ENCODE data around the gene CAB39L. TPM values are rescaled to one million over a fixed set of nuclear protein-coding genes. Genes with fewer than 3 reads are reported as not detected.
"Not testable (repeated sequence)": the region's sequence is repeated elsewhere in the genome, so short reads cannot be mapped to it uniquely, and the experiment has no call there.

CAB39L gene
- total RNA-seq, 2 donors from 2014 or later = 5.1 to 13.8 TPM

- Mint-ChIP-seq H3K4me1 (no peaks in the 10 kb centered on the region), H3K27ac (no peak overlapping the region), H3K27me3 (no peaks in the 10 kb centered on the region), H3K9me3 (no peaks in the 10 kb centered on the region), H3K36me3 (ENCODE audit: low read depth) (peaks cover 9% of the 10 kb centered on the region), H3K4me3 (no peak overlapping the region)
- no peak for ATAC-seq (replicated peaks)
Observed at GRCh38 chr13:49330546-49330864, 113.4 kb downstream of the CAB39L start.

- Mint-ChIP-seq H3K27ac (no peak overlapping the region), H3K36me3 (ENCODE audit: low read depth) (peaks cover 9% of the 10 kb centered on the region), H3K9me3 (no peaks in the 10 kb centered on the region), H3K27me3 (no peaks in the 10 kb centered on the region), H3K4me1 (no peaks in the 10 kb centered on the region), H3K4me3 (no peak overlapping the region)
- no peak for ATAC-seq (replicated peaks)
Observed at GRCh38 chr13:49329831-49330545, 113.9 kb downstream of the CAB39L start.

- not testable (repeated sequence) for H3K36me3 Mint-ChIP-seq (ENCODE audit: low read depth); H3K9me3 Mint-ChIP-seq; H3K27ac Mint-ChIP-seq; ATAC-seq (replicated peaks); H3K4me1 Mint-ChIP-seq; H3K4me3 Mint-ChIP-seq; H3K27me3 Mint-ChIP-seq
Observed at GRCh38 chr13:49327145-49327544, 116.7 kb downstream of the CAB39L start.

- H3K4me1 Mint-ChIP-seq = no peaks in the 10 kb centered on the region
- no peaks in the 10 kb centered on the region for H3K36me3 Mint-ChIP-seq (ENCODE audit: low read depth)
- no peak overlapping the region for H3K27ac Mint-ChIP-seq
- no peak overlapping the region for H3K4me3 Mint-ChIP-seq
- H3K9me3 Mint-ChIP-seq = no peaks in the 10 kb centered on the region
- H3K27me3 Mint-ChIP-seq = no peaks in the 10 kb centered on the region
- ATAC-seq (replicated peaks) = no peak
Observed at GRCh38 chr13:49326222-49326917, 117.5 kb downstream of the CAB39L start.

- Mint-ChIP-seq H3K27ac (no peak overlapping the region), H3K4me1 (peaks cover 4% of the 10 kb centered on the region), H3K4me3 (no peak overlapping the region), H3K27me3 (no peaks in the 10 kb centered on the region), H3K36me3 (ENCODE audit: low read depth) (no peaks in the 10 kb centered on the region), H3K9me3 (no peaks in the 10 kb centered on the region)
- no peak for ATAC-seq (replicated peaks)
Observed at GRCh38 chr13:49323344-49323743, 120.5 kb downstream of the CAB39L start.

GRCh38 chr13:49322702-49323101 lies 121.2 kb downstream of the CAB39L start:
- no peak overlapping the region for H3K4me3 Mint-ChIP-seq
- no peaks in the 10 kb centered on the region for H3K9me3 Mint-ChIP-seq
- no peak overlapping the region for H3K27ac Mint-ChIP-seq
- no peaks in the 10 kb centered on the region for H3K36me3 Mint-ChIP-seq (ENCODE audit: low read depth)
- no peaks in the 10 kb centered on the region for H3K27me3 Mint-ChIP-seq
- peaks cover 4% of the 10 kb centered on the region for H3K4me1 Mint-ChIP-seq
- ATAC-seq (replicated peaks) = no peak

GRCh38 chr13:49320975-49321374 lies 122.9 kb downstream of the CAB39L start:
- no peak overlapping the region for H3K4me3 Mint-ChIP-seq

GRCh38 chr13:49319951-49320350 lies 123.9 kb downstream of the CAB39L start:
- Mint-ChIP-seq H3K4me3 (no peak overlapping the region), H3K4me1 (peaks cover 4% of the 10 kb centered on the region), H3K9me3 (no peaks in the 10 kb centered on the region), H3K27me3 (no peaks in the 10 kb centered on the region), H3K27ac (no peak overlapping the region), H3K36me3 (ENCODE audit: low read depth) (no peaks in the 10 kb centered on the region)
- no peak for ATAC-seq (replicated peaks)

More at GRCh38 chr13:49320975-49321374, 122.9 kb downstream of the CAB39L start:
- no peaks in the 10 kb centered on the region for H3K9me3 Mint-ChIP-seq
- H3K4me1 Mint-ChIP-seq = peaks cover 4% of the 10 kb centered on the region
- peak overlapping the region; percentile 34 for H3K27ac Mint-ChIP-seq
- no peaks in the 10 kb centered on the region for H3K36me3 Mint-ChIP-seq (ENCODE audit: low read depth)
- no peak for ATAC-seq (replicated peaks)
- H3K27me3 Mint-ChIP-seq = no peaks in the 10 kb centered on the region

GRCh38 chr13:49319551-49319950 lies 124.3 kb downstream of the CAB39L start:
- H3K27ac Mint-ChIP-seq = no peak overlapping the region
- H3K36me3 Mint-ChIP-seq (ENCODE audit: low read depth) = no peaks in the 10 kb centered on the region
- no peaks in the 10 kb centered on the region for H3K27me3 Mint-ChIP-seq
- no peak for ATAC-seq (replicated peaks)
- no peaks in the 10 kb centered on the region for H3K9me3 Mint-ChIP-seq
- peaks cover 4% of the 10 kb centered on the region for H3K4me1 Mint-ChIP-seq
- H3K4me3 Mint-ChIP-seq = no peak overlapping the region

- ATAC-seq (replicated peaks) = no peak
- Mint-ChIP-seq H3K27ac (no peak overlapping the region), H3K27me3 (no peaks in the 10 kb centered on the region), H3K9me3 (no peaks in the 10 kb centered on the region), H3K36me3 (ENCODE audit: low read depth) (no peaks in the 10 kb centered on the region), H3K4me1 (peaks cover 3% of the 10 kb centered on the region), H3K4me3 (no peak overlapping the region)
Observed at GRCh38 chr13:49315756-49316482, 127.9 kb downstream of the CAB39L start.

- ATAC-seq (replicated peaks) = no peak
- Mint-ChIP-seq H3K4me1 (no peaks in the 10 kb centered on the region), H3K9me3 (no peaks in the 10 kb centered on the region), H3K27ac (no peak overlapping the region), H3K36me3 (ENCODE audit: low read depth) (no peaks in the 10 kb centered on the region), H3K27me3 (no peaks in the 10 kb centered on the region), H3K4me3 (no peak overlapping the region)
Observed at GRCh38 chr13:49315036-49315565, 128.8 kb downstream of the CAB39L start.

- no peaks in the 10 kb centered on the region for H3K9me3 Mint-ChIP-seq
Observed at GRCh38 chr13:49314344-49314882, 129.5 kb downstream of the CAB39L start.

GRCh38 chr13:49311816-49312215 lies 132.0 kb downstream of the CAB39L start:
- Mint-ChIP-seq H3K9me3 (no peaks in the 10 kb centered on the region), H3K27me3 (no peaks in the 10 kb centered on the region), H3K27ac (no peak overlapping the region), H3K4me3 (no peak overlapping the region), H3K36me3 (ENCODE audit: low read depth) (no peaks in the 10 kb centered on the region), H3K4me1 (no peaks in the 10 kb centered on the region)
- ATAC-seq (replicated peaks) = no peak

More at GRCh38 chr13:49314344-49314882, 129.5 kb downstream of the CAB39L start:
- Mint-ChIP-seq H3K36me3 (ENCODE audit: low read depth) (no peaks in the 10 kb centered on the region), H3K27ac (no peak overlapping the region), H3K4me1 (no peaks in the 10 kb centered on the region), H3K27me3 (no peaks in the 10 kb centered on the region), H3K4me3 (no peak overlapping the region)
- ATAC-seq (replicated peaks) = peak; percentile 40

GRCh38 chr13:49310251-49310650 lies 133.6 kb downstream of the CAB39L start:
- Mint-ChIP-seq H3K27ac (no peak overlapping the region), H3K4me3 (no peak overlapping the region), H3K27me3 (no peaks in the 10 kb centered on the region), H3K4me1 (no peaks in the 10 kb centered on the region), H3K9me3 (no peaks in the 10 kb centered on the region), H3K36me3 (ENCODE audit: low read depth) (no peaks in the 10 kb centered on the region)
- no peak for ATAC-seq (replicated peaks)
